ENCODE results near the gene KCNA10.

DNA sequence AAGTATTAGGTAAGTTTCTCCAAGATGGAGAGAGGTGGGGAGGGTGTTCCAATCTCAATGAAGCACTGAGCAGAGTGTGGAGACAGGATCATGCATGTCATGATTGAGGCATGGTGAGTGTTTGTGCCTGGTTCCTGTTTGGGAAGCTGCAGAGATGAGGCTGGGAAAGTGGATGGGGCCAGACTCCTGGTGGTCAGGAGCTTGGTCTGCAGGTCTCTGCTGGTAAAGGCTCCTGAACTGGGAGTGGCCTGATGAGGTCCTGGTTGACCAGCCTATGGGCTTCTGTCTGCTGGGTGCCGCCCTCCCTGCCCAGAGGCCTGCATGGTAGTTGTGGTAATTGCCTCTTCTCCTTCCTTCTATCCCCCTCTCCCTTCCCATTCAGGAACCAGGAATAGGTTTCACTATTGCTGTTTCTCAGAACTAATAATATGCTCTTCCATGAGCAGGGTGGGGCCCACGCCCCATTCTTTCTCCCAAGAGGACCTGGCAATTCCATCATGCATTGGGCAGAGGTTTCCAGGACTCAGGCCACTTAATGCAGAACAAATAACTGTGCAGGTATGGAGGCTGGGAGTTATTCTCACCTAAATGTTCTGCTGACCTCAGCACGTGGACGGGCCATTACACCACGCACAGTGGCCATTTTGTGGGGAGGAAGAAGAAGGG lies 43.5 kb downstream of the KCNA10 start:
- TF ChIP-seq, protein P1, sequence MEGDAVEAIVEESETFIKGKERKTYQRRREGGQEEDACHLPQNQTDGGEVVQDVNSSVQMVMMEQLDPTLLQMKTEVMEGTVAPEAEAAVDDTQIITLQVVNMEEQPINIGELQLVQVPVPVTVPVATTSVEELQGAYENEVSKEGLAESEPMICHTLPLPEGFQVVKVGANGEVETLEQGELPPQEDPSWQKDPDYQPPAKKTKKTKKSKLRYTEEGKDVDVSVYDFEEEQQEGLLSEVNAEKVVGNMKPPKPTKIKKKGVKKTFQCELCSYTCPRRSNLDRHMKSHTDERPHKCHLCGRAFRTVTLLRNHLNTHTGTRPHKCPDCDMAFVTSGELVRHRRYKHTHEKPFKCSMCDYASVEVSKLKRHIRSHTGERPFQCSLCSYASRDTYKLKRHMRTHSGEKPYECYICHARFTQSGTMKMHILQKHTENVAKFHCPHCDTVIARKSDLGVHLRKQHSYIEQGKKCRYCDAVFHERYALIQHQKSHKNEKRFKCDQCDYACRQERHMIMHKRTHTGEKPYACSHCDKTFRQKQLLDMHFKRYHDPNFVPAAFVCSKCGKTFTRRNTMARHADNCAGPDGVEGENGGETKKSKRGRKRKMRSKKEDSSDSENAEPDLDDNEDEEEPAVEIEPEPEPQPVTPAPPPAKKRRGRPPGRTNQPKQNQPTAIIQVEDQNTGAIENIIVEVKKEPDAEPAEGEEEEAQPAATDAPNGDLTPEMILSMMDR (IDR thresholded peaks at IDR 0.05; ENCODE audit: low read length) = no peak
- no peak for TF ChIP-seq EZH2 (optimal IDR thresholded peaks at IDR 0.05; ENCODE audit: low read depth, low read length)

Measured in MM.1S (cell line).